ENCODE measurements around the gene OTULINL. TPM values are rescaled to one million over a fixed set of nuclear protein-coding genes. Genes with fewer than 3 reads are reported as not detected.
A peak's percentile ranks its signal among the peaks of the same experiment; 100 is the strongest.

OTULINL gene
- total and polyA plus RNA-seq, 2 donors (not counting 1 experiment from before 2014, with no cell fraction given): 0.17 to 2.4 TPM

- H3K9ac ChIP-seq (ENCODE audit: insufficient read depth, low read length): no peak overlapping the region
- no peaks in the 10 kb centered on the region for H3K9me3 ChIP-seq (ENCODE audit: control insufficient read depth, insufficient read depth, low read depth, low read length)
- H3K27ac ChIP-seq (ENCODE audit: insufficient read depth, low read length): no peak overlapping the region
- peaks cover 3% of the 10 kb centered on the region for H3K27me3 ChIP-seq (ENCODE audit: control insufficient read depth, insufficient read depth, low read length)
- H4K20me1 ChIP-seq (ENCODE audit: control insufficient read depth, extremely low read depth, insufficient read depth, low read length): no peaks in the 10 kb centered on the region
- TF ChIP-seq CTCF (conservative IDR thresholded peaks at IDR 0.05 in 1 of 2, IDR thresholded peaks at IDR 0.05 in 1 of 2; ENCODE audit: low read depth in 1 of 2, low read length in 2 of 2): no peak
- no peak for TF ChIP-seq EZH2 (IDR thresholded peaks at IDR 0.05; ENCODE audit: low read length, missing control alignments)
- H3K4me1 ChIP-seq (ENCODE audit: control insufficient read depth, extremely low read depth, insufficient read depth, low read length): peaks cover 4% of the 10 kb centered on the region
- no peak for DNase-seq (ENCODE audit: low read depth in 2 of 2)
- H3K79me2 ChIP-seq (ENCODE audit: control insufficient read depth, insufficient read depth, low read length): no peaks in the 10 kb centered on the region
- H2AFZ ChIP-seq (ENCODE audit: low read length): no peak overlapping the region
- H3K36me3 ChIP-seq (ENCODE audit: control insufficient read depth, insufficient read depth, low read length): no peaks in the 10 kb centered on the region
- H3K4me3 ChIP-seq (replicated peaks in 1 of 4; ENCODE audit: control extremely low read depth in 1 of 4, insufficient read depth in 1 of 4, low read depth in 3 of 4, low read length in 4 of 4): no peak overlapping the region
- no peak overlapping the region for H3K4me2 ChIP-seq (ENCODE audit: extremely low read depth, insufficient read depth, low read length)
Observed at GRCh38 chr5:14590949-14591348, 9.4 kb downstream of the OTULINL start.

- Histone ChIP-seq H2AFZ (ENCODE audit: low read length) (no peak overlapping the region), H3K27me3 (ENCODE audit: control insufficient read depth, insufficient read depth, low read length) (no peaks in the 10 kb centered on the region), H3K4me1 (ENCODE audit: control insufficient read depth, extremely low read depth, insufficient read depth, low read length) (peaks cover 4% of the 10 kb centered on the region), H4K20me1 (ENCODE audit: control insufficient read depth, extremely low read depth, insufficient read depth, low read length) (no peaks in the 10 kb centered on the region), H3K36me3 (ENCODE audit: control insufficient read depth, insufficient read depth, low read length) (no peaks in the 10 kb centered on the region), H3K4me3 (replicated peaks in 1 of 4; ENCODE audit: control extremely low read depth in 1 of 4, insufficient read depth in 1 of 4, low read depth in 3 of 4, low read length in 4 of 4) (no peak overlapping the region), H3K9me3 (ENCODE audit: control insufficient read depth, insufficient read depth, low read depth, low read length) (no peaks in the 10 kb centered on the region), H3K27ac (ENCODE audit: insufficient read depth, low read length) (no peak overlapping the region), H3K9ac (ENCODE audit: insufficient read depth, low read length) (no peak overlapping the region), H3K79me2 (ENCODE audit: control insufficient read depth, insufficient read depth, low read length) (no peaks in the 10 kb centered on the region), H3K4me2 (ENCODE audit: extremely low read depth, insufficient read depth, low read length) (no peak overlapping the region)
- TF ChIP-seq EZH2 (IDR thresholded peaks at IDR 0.05; ENCODE audit: low read length, missing control alignments): no peak
- no peak for TF ChIP-seq CTCF (conservative IDR thresholded peaks at IDR 0.05 in 1 of 2, IDR thresholded peaks at IDR 0.05 in 1 of 2; ENCODE audit: low read depth in 1 of 2, low read length in 2 of 2)
- peak; percentile 2 to 9 for DNase-seq (ENCODE audit: low read depth in 2 of 2)
Observed at GRCh38 chr5:14591548-14591947, 10.0 kb downstream of the OTULINL start.

GRCh38 chr5:14593326-14594021 is 11.9 kb downstream of the OTULINL start:
- no peak overlapping the region for H3K27ac ChIP-seq (ENCODE audit: insufficient read depth, low read length)
- TF ChIP-seq EZH2 (IDR thresholded peaks at IDR 0.05; ENCODE audit: low read length, missing control alignments): no peak
- no peak for TF ChIP-seq CTCF (conservative IDR thresholded peaks at IDR 0.05 in 1 of 2, IDR thresholded peaks at IDR 0.05 in 1 of 2; ENCODE audit: low read depth in 1 of 2, low read length in 2 of 2)
- no peak overlapping the region for H3K4me2 ChIP-seq (ENCODE audit: extremely low read depth, insufficient read depth, low read length)
- no peaks in the 10 kb centered on the region for H3K9me3 ChIP-seq (ENCODE audit: control insufficient read depth, insufficient read depth, low read depth, low read length)
- no peaks in the 10 kb centered on the region for H3K79me2 ChIP-seq (ENCODE audit: control insufficient read depth, insufficient read depth, low read length)
- H3K4me1 ChIP-seq (ENCODE audit: control insufficient read depth, extremely low read depth, insufficient read depth, low read length): peaks cover 4% of the 10 kb centered on the region
- no peaks in the 10 kb centered on the region for H4K20me1 ChIP-seq (ENCODE audit: control insufficient read depth, extremely low read depth, insufficient read depth, low read length)
- H2AFZ ChIP-seq (ENCODE audit: low read length): no peak overlapping the region
- H3K27me3 ChIP-seq (ENCODE audit: control insufficient read depth, insufficient read depth, low read length): no peaks in the 10 kb centered on the region
- DNase-seq (ENCODE audit: low read depth in 2 of 2): peak in 1 of 2 donors; percentile 62
- no peak overlapping the region for H3K4me3 ChIP-seq (replicated peaks in 1 of 4; ENCODE audit: control extremely low read depth in 1 of 4, insufficient read depth in 1 of 4, low read depth in 3 of 4, low read length in 4 of 4)
- no peak overlapping the region for H3K9ac ChIP-seq (ENCODE audit: insufficient read depth, low read length)
- no peaks in the 10 kb centered on the region for H3K36me3 ChIP-seq (ENCODE audit: control insufficient read depth, insufficient read depth, low read length)

Data from fibroblast of lung (primary cell).